ENCODE data around the gene RPL18A.
A peak's percentile ranks its signal among the peaks of the same experiment; 100 is the strongest.

The RPL18A gene

DNA sequence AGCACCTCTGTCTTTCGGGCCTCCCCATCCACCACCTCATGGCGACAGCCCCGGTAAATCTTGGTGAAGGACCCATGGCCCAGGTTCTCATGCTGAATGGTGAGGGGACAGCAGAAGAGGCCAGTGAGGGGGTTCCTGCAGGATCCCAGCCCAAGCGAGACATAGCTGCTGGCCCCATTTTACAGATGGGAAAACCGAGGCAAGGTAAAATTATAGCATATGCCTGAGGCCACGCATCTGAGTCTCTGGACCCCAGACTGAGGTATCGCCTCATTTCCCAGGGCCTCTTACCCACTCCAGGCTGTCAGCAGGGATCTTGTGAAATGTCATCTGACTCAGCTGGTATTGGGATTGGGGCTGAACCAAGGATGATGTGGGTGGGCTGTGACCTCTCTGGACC is 21.7 kb upstream of the RPL18A start:
- in situ Hi-C loops (cut with HindIII; ENCODE audit: low pct_ligation_motif_present, low sequenced_read_pairs) = no loop called here
- TF ChIP-seq, protein P1, sequence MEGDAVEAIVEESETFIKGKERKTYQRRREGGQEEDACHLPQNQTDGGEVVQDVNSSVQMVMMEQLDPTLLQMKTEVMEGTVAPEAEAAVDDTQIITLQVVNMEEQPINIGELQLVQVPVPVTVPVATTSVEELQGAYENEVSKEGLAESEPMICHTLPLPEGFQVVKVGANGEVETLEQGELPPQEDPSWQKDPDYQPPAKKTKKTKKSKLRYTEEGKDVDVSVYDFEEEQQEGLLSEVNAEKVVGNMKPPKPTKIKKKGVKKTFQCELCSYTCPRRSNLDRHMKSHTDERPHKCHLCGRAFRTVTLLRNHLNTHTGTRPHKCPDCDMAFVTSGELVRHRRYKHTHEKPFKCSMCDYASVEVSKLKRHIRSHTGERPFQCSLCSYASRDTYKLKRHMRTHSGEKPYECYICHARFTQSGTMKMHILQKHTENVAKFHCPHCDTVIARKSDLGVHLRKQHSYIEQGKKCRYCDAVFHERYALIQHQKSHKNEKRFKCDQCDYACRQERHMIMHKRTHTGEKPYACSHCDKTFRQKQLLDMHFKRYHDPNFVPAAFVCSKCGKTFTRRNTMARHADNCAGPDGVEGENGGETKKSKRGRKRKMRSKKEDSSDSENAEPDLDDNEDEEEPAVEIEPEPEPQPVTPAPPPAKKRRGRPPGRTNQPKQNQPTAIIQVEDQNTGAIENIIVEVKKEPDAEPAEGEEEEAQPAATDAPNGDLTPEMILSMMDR (IDR thresholded peaks at IDR 0.05; ENCODE audit: low read depth, low read length, missing control alignments) = no peak
- Histone ChIP-seq H3K36me3 (replicated peaks) (no peaks in the 10 kb centered on the region), H3K4me3 (ENCODE audit: low read depth, low read length) (no peak overlapping the region), H3K27me3 (replicated peaks) (no peaks in the 10 kb centered on the region), H3K27ac (no peak overlapping the region)
- no peak for DNase-seq

GRCh38 chr19:17840019-17840418 is 19.7 kb upstream of the RPL18A start:
- in situ Hi-C loops (cut with HindIII; ENCODE audit: low pct_ligation_motif_present, low sequenced_read_pairs) = no loop called here
- DNase-seq = no peak
- TF ChIP-seq, protein P1 (IDR thresholded peaks at IDR 0.05; ENCODE audit: low read depth, low read length, missing control alignments) = no peak
- Histone ChIP-seq H3K27me3 (replicated peaks) (no peaks in the 10 kb centered on the region), H3K36me3 (replicated peaks) (no peaks in the 10 kb centered on the region), H3K27ac (no peak overlapping the region), H3K4me3 (ENCODE audit: low read depth, low read length) (no peak overlapping the region)

DNA sequence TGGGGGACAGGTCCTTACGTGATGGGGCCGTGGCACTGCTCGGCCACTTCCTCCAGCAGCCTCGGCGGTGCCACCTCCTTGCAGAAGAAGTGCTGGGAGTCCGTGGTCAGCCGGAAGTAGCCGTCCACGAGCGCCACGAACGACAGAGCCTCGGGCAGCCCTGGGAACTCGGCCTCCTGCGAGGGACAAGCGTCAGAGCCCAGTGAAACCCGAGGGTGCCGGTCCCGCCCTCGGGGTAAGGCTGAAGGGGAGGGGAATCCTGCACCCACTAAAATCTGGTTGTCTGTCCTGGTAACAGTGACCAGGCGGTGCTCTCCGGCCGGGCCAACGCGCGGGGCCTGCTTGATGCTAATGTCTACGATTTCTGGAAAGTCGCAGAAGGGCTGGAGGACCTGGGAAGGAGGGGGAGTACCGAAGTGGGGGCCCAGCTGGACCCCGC is 18.3 kb upstream of the RPL18A start:
- no peak for DNase-seq
- H3K27me3 ChIP-seq (replicated peaks) = no peaks in the 10 kb centered on the region
- TF ChIP-seq, protein P1 (IDR thresholded peaks at IDR 0.05; ENCODE audit: low read depth, low read length, missing control alignments) = no peak
- no peaks in the 10 kb centered on the region for H3K36me3 ChIP-seq (replicated peaks)
- in situ Hi-C loops (cut with HindIII; ENCODE audit: low pct_ligation_motif_present, low sequenced_read_pairs) = no loop called here
- H3K27ac ChIP-seq = no peak overlapping the region
- H3K4me3 ChIP-seq (ENCODE audit: low read depth, low read length) = peak overlapping the region; percentile 36

DNA sequence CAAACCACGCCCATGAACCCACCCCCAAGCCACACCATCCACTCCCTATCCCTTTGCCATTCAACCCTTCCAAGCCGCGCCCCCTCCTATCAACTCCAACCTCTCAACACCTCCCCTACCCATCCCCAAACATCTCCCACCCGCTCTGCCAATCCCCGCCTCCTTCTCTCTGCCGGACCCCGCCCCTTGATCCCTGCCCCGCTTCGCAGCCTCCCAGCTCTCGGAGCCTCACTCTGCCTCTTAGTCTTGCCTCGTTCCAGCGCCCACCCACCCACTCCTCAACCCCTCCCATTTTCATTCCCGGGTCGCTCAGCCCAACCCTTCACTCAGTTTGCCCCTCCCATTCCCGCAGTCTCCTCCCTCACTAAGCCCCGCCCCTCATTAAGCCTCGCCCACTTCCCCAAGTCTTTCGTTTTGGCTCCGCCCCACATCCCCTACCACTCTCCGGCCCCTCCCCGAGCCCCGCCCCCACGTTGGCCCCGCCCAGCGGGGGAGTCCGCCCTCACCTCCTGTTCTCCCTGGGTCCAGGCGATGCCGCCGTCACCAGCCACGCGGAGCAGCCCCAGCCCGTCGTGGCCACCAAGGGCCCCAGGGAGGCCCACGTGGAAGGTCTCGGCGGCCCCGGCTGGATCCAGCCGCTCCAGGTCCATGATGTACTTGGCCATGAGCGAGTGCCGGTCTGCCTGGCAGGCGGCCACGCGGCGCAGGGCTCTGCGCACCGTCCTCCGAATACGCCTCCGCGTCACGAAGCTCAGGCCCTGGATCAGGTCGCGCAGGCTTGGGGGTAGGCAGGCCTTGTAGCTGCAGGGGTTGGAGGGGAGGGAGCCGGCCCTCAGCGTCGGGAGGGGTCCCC is 17.7 kb upstream of the RPL18A start:
- in situ Hi-C loops (cut with HindIII; ENCODE audit: low pct_ligation_motif_present, low sequenced_read_pairs) = no loop called here
- TF ChIP-seq, protein P1 (IDR thresholded peaks at IDR 0.05; ENCODE audit: low read depth, low read length, missing control alignments) = no peak
- peak; percentile 84 for DNase-seq
- peak overlapping the region; percentile 41 for H3K4me3 ChIP-seq (ENCODE audit: low read depth, low read length)
- no peaks in the 10 kb centered on the region for H3K27me3 ChIP-seq (replicated peaks)
- peak overlapping the region; percentile 30 for H3K27ac ChIP-seq
- H3K36me3 ChIP-seq (replicated peaks) = no peaks in the 10 kb centered on the region

DNA sequence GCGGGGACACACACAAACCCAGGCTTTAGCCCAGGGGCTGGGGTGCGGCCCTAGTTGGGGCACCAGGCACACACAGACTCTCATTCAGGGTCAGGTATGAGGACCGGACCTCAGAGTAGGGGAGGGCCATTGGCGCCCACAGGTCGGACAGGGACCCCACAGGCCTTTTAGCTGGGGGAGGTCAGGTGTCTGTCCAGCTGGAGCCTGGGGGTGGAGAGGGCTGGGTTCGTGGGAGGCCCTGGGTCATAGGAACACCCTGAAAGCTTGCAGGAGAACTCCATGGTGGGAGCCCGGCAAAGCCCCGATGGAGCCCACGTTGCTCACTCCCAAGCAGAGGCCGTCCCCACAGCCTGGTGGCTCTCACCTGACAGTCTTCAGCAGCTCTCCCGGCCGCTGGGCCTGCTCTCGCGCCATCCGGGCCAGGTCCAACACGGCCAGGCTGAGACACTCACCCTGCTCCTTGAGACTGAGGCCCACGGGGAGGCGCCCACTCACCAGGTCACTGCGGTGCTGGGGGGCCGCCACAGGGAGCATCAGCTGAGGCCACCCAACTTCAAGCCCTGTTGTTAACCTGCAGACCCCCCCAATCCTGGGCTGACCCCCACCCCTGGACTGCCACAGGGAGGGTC is 16.9 kb upstream of the RPL18A start:
- DNase-seq = no peak
- Histone ChIP-seq H3K36me3 (replicated peaks) (no peaks in the 10 kb centered on the region), H3K4me3 (ENCODE audit: low read depth, low read length) (peak overlapping the region; percentile 41), H3K27me3 (replicated peaks) (no peaks in the 10 kb centered on the region), H3K27ac (peak overlapping the region; percentile 30)
- in situ Hi-C loops (cut with HindIII; ENCODE audit: low pct_ligation_motif_present, low sequenced_read_pairs) = no loop called here
- TF ChIP-seq, protein P1 (IDR thresholded peaks at IDR 0.05; ENCODE audit: low read depth, low read length, missing control alignments) = no peak

Data from brain microvascular endothelial cell (primary cell).